HG02973 (cell line): ENCODE data around the gene TOX2.

Source experiments
- ATAC-seq: cut with Tn5 transposase; IDR thresholded peaks from one replicate; pipeline ENCODE4 v1.9.1; 2021; ENCODE audit warnings: moderate library complexity; ENCODE audit not compliant: unreplicated experiment

TOX2 gene, protein sequence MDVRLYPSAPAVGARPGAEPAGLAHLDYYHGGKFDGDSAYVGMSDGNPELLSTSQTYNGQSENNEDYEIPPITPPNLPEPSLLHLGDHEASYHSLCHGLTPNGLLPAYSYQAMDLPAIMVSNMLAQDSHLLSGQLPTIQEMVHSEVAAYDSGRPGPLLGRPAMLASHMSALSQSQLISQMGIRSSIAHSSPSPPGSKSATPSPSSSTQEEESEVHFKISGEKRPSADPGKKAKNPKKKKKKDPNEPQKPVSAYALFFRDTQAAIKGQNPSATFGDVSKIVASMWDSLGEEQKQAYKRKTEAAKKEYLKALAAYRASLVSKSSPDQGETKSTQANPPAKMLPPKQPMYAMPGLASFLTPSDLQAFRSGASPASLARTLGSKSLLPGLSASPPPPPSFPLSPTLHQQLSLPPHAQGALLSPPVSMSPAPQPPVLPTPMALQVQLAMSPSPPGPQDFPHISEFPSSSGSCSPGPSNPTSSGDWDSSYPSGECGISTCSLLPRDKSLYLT

DNA sequence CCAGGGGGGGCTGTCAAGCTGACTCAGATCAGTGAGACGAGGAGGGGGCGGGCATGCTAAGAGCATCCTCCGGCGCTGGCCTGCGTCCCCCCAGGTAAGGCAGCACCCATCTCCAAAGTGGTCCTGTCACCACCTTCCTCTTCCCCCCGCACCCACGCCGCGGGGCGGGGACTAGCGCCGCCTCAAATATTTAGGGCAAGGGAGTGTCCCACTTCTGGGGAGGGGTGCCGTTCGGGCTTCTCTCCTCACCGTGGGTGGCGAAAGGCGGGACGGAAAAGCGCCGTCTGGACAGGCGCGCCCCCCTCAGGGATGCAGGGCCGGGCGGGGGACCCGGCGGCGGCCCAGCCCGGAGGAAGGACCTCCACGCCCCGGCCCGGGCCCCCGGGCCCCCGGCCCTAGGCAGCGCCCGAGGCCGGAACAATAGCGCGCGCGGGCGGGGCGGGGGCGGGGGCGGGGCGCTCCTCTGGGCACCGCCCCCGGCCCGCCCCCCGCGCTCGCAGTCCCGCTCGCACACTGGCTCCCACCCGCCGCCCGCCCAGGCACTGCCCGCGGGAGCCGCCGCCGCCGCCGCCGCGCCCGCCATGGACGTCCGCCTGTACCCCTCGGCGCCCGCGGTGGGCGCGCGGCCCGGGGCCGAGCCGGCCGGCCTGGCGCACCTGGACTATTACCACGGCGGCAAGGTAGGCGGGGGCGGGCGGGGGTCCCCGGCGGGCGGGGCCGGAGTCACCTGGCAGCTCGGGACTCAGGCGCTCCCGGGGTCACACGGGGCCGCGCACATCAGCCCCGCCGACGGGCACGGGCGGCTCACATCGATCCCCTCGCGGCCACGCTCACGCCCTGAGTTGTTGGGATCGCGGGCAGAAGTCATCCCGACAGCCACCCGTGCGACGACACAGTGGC, at the start of gene TOX2:
Gene TOX2, plus strand, starts transcription at position 542 of the 900 bp plus-strand sequence. Its CDS starts 40 bp downstream, at position 582.
- ATAC-seq = no peak

DNA sequence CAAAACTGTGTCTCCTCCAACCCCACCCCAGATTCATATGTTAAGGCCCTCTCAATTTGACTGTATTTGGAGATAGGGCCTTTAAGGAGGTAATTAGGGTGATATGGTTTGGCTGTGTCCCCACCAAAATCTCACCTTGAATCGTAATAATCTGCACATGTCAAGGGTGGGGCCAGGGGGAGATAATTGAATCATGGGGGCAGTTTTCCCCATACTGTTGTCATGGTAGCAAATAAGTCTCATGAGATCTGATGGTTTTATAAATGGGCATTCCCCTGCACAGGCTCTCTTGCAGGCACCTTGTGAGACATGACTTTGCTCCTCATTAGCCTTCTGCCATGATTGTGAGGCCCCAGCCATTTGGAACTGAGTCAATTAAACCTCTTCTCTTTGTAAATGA, 46.6 kb upstream of the TOX2 start:
- no peak for ATAC-seq

DNA sequence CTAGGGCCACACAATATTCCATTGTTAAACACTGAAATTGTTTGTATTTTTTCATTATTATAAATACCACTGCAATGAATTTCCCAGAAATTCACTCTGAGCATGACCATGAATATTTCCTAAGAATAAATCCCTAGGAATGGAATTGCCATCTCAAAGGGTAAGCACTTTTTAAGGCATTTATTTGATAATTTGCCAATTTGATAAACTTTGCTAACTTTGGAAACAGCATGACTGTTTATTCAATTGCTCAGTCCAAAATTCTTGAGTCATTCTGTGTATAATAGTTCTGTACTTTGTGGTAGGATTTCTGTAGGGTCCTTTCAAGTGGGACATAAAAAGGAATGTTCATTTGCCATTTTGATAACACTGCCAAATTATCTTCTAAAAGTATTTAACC, 44.2 kb upstream of the TOX2 start:
- ATAC-seq = no peak

DNA sequence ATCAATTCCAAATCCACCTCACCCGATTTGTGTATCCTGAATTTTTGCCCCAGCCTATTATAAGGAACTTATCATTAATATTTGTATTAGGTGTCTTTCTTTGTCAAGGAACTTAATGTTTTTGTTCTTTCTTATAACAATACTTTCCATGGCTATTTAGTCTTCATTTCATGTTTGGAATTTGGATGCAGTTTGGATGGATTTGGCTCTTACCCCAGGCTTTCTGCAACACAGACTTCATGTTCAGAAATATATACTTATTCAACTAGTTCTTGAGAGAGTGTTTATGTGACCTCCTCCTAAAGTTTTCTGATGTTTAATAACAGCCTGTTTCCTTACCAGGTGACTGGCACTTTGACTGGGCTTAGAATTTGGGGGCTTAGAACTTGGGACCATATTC, 35.9 kb upstream of the TOX2 start:
- ATAC-seq = no peak

DNA sequence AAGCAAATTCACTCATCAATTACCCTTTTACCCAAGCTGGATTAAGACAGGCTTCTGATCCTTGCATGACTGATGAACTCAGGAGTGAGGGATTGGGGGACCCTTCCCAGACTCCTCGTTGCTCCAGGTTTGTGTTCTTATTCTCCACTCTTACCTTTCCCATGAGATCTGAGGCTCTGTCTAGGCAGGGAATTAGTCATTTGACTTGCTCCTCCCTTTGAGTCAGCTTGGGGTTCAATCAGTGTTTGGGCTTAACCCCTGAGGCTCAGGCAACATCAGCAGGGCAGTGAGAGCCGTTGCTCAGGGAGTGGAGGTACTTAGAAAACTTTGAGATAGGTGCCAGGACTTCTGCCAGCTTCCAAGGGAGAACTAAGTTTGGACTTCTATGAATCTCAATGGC, 20.7 kb upstream of the TOX2 start:
- ATAC-seq = no peak

DNA sequence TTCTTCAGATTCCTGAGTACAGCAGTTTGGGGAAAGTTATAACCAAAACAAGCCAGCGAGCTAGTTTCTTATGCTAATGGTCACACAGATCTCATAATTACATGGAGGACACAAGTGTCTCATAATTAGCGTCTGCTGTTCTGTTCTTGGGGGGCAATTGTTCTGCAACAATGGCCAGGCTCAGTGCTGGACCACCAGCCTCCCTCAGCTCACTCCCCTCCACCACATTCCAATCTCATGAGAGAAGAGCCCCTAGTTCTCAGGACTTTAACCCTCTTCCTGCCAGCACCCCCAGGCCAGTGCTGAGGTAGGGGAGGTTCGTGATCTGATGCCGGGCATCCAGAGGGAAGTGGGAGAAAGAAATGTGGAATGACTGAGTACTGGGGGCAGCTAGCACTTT, 20.2 kb upstream of the TOX2 start:
- ATAC-seq = no peak

DNA sequence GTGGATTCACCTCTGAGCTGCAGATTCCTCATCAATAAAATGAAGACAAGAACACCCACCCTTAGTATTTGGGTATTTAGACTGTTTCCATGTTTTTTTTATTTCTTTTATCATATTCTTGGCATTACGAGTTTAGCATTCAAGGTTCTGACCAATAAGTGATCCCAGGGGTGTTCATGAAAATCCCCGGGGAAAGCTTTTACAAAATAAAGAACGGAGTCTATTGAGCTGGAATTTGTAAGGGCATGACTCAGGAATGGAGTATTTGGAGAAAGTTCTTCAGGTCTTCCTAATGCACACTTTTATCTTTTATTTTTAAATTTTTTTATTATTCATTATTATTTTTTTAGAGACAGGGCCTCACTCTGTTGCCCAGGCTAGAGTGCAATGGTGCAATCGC, 19.4 kb upstream of the TOX2 start:
- ATAC-seq = no peak

DNA sequence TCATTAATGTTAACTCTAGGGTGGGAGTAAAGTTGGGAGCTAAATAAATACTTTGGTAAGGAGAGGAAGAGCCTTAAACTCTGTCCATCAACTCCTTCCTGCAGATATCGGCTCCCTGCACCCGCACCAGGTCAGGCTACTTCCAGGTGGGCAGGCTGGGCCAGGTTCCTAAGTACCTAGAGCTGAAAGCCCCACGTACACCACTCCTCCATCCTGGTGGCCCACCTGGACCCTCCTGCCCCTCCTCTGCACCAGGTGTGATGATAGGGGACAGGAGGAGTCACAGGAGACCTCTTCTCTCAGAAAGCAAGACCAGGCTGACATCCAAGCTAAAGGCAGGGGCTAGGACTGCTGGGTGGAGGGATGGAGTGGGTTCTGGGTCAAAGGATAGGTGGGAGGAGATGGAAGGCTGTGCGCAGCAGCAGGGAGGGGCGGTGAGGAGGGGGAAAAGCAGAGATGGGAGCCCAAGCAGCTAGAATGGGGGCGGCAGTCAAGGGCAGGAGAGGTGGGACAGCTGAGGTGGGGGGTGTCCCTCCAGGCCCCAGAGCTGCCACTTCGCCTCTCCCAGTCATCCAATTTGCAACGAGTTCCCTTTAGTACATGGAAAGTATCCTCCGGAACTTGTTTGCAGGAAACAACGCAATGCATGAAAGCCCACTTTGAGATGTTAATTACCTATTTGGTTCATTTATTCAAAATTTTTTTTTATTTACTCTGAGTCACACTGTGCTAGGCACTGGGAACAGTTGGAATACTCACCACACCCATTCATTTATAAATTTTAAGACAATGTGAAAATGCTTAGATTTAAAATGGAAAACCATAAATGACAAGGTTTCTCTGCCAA, 15.2 kb upstream of the TOX2 start:
- ATAC-seq = no peak

DNA sequence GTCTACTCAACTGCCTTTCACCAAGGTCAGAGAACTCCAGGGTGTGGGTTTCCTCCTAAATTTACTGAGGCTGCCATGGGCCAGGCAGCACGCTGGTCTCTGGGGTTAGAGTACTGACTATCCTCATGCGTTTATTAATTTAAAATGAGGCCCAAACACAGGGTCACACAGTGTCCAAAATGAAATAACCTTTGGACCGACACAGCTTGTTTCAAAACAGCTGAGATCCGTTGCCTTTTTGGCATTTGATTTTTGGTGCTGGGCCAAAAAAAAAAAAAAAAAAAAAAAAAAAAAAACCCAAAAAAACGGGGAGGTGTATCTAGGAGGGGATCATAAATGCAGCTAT, 14.6 kb upstream of the TOX2 start:
- no peak for ATAC-seq

DNA sequence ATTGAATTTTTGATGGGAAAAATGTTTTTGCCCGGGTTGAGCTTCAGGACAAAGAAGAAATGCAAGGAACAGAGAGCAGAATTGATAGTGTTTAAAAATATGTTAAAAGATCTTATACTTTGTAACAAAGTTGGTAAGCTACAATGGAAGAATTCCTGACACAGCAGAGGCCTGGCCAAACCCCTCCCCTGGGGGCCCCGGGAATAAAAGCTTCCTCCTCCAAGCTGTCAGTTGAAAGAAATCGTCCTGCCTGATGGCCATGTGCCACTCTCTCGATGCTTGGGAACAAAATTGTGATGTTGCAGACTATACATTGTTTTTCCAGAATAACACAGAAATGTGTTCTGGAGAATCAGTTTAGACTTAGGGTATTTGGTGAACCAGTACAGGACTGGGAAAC, 14.2 kb upstream of the TOX2 start:
- ATAC-seq = no peak

DNA sequence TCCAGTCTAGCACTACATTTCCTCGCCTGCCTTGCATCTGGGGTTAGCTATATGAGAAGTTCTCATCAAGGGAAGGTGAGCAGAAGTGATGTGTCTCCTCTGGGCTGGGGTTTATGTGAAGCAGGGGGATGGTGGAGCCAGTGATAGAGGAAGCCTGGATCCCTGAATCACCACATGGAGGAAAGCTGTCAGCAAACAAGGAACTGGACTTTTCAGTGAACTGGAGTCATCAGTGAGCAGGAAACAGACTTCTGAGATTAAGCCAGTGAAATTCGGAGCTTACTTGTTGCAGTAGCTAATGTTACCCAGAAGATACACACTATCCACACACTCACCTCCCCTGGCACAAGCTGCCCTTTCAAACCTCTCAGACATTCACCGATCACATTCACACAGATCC, 13.4 kb upstream of the TOX2 start:
- ATAC-seq = no peak

DNA sequence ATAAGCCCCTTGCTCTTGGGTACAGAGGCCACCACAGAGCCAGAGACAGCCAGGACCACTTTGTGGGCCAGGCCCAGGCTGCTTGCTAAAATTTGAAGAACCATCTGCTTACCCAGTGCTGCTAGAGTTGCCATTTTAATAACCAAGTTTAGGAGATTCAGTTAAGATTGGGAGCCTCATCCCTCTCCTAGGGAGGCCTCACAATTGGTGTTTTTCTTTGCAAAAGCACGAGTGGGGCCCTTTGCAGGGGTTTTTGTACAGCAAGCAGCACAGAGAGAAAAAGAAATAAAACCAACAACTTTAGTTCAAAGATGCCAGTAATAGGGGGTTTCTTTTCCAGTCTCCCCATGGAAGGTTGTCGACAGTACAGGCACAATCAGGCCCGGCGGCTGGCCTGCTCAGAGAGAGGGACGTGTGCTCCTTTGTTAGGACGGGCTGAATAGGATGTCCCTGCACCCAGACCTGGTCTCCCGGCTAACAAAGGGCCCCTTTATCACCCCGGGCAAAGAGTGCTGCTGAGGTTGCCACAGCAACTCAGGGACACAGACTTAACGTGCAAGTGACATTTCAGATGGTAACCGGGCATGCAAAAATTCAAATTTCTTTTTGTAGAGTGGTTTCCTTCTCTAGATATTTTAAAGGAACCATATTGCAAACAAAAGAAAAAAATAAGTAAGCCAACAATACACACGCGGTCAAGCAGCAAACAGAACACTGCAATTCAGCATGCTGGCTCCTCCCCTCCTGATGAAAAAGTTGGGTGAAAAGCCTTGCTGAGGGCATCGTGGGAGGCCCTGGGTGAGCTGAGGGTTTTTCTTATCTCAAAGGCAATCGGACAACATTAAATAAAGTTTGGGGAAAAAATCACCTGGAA, 10.5 kb upstream of the TOX2 start:
- ATAC-seq = no peak

DNA sequence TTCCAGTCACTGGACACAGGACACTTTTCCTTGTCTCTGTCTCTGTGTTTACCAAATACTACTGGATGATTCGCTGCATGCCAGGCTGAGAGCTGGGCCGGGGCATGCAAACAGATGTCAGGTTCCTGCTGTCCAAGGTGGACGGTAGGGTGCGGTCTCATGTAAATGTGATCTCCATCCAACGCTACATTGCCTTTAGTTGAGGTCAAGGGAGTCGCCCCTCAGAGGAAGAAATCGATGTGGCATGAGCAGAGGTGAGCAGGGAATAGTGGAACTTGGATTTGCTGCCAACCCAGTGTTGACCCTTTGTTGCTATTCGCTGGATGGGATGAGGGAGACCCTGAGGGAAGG, 9.8 kb upstream of the TOX2 start:
- no peak for ATAC-seq

DNA sequence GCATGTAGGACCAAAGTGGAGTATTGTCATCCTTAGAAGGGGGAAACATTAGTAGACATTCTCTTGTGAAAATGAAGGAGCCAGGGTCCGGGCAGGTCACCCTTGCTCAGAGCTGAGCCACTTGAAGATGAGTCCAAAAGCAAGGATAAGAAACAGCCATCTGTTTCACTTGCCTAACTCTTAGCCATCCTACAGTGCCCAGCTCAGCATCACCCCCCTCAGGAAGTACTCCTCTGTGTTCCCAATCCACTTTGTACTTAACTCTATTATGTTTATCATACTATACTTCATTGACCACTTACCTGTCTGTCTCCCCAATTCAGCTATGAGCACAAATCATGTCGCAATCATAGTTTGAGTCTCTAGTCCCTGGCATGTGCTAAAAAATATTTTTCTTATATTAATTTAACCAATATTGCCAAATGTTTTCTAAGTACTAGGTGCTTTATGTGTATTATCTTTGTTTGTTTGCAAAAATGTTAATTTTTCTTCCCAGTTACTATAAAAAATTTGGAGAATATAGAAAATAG, 8.1 kb upstream of the TOX2 start:
- no peak for ATAC-seq

DNA sequence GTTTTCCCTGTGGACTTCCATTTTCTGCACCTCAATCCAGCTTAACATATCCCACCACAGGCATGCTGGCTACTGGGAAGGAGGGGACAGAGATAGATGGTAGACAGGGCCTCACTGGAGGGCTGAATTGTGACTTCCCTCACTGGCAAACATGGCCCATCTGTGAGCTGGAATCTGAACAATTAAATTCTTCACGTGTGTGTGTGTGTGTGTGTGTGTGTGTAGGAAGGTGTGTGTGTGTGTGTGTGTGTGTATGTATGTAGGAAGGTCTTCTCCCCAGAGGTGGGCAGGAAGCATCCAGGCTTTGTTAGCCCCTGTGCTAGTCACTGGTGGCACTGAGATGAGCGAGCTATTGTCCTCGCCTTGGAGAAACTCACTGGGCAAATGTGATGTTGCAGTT, 5.4 kb upstream of the TOX2 start:
- no peak for ATAC-seq

DNA sequence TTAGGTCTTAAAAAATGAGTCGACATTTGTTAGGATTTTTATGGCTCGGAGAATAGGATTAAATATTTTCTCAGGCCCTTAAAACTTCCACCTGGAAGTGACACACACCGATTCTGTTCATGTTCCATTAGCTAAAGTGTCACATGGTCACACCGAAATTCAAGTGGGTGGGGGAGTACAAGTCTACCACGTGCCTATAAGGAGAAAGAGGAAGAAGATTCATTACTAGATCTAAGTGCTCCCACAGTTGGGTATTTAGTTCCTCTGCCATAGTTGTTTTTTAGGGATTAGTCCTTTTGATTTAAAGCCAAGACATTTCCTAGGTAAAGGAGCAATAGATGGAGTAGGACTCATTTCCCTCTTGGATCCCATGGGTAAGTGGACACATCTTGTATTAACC, 4.9 kb upstream of the TOX2 start:
- ATAC-seq = no peak

DNA sequence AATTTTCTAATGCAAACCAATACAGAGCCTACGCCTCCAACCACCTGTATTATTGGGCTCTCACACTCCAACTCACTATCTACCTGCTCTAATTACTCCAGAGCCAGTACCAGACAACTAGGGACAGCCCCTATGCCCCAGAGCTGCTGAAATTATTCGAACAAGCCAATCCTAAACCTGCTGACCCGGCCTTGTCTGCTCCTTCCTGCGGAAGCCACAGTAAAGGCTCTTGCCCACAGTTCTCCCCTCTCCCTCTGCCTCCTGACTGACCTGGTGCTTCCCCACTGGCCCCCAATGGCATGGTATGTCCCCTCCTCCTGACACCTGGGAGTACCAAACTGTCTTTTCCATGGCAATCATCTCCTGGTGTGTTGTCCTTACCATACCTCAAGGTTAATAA, 4.1 kb upstream of the TOX2 start:
- no peak for ATAC-seq

DNA sequence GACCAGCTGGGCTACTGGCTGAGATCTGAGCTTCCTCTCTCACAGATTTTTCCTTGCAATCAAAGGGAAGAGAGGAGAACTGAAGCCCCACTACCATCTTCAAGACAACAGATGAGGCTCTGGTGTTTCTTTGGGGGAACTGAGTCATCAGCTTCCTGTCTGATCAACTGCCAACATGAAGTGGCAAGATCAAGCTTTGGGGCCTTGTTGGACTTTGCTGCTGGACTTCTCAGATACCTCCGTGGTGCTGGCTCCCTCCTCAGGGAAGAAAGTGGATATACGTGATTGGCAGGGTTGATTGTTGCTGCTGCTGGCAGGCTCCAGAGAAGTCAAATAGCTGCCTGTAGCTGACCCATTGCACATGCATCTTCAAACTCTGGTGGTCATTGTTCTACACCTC, 3.6 kb upstream of the TOX2 start:
- no peak for ATAC-seq

DNA sequence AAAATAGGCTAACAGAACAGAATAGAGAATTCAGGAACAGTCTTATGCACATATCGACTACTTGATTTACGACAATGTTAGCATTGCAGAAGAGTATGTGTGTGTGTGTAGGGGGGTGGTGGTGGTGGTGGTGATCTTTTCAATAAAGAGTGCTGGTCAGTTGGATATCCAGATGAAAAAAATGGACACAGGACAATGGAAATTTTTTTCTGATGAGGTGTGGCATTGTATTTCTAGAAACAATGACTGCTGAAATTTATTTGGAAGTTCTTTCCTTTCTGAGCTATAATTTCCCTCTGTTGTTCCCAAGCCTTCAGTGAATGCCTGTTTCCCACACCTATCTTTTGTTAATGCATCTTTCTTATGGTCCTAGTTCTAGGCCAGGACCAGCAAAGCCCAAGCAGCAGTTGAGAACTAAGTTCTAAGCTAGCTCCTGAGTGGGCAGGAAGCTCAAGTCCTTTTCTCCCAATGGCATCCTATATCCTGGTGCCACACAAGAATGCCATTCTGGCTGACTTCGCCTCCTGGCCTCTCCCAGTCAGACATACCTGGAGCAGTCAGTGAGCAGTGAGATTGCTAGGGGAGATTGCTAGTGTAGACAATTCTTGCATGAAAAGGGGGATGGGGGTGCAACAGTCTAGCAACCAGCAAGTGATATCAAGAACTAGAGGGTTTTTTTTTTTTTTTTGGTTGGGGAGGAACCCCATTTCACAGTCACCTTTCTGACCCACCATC, 1.2 kb upstream of the TOX2 start:
- ATAC-seq = no peak
